Bronchial epithelial cell (primary cell): ENCODE measurements around the gene RIPK3. TPM values are rescaled to one million over a fixed set of nuclear protein-coding genes. Genes with fewer than 3 reads are reported as not detected.
A peak's percentile ranks its signal among the peaks of the same experiment; 100 is the strongest.

Experiments
- DNase-seq: peaks from one replicate; pipeline ENCODE4 v3.0.0-alpha.2; 2010; ENCODE audit warnings: low read depth
- FAIRE-seq: peaks from 2 replicates; lab custom pipeline; 2011; peaks lifted over from hg19 to GRCh38; lab: Jason Lieb, UNC
- H3K27me3 ChIP-seq: 2 replicates; pipeline ENCODE4 v1.5.1; 2011; ENCODE audit warnings: low read length; ENCODE audit not compliant: control insufficient read depth, insufficient read depth
- H3K36me3 ChIP-seq: 2 replicates; pipeline ENCODE4 v1.5.1; 2011; ENCODE audit warnings: low read length; ENCODE audit not compliant: control insufficient read depth, insufficient read depth
- H3K4me3 ChIP-seq: 2 replicates; pipeline ENCODE4 v1.5.1; 2011; ENCODE audit warnings: mild to moderate bottlenecking, low read depth, low read length, control low read depth
- total RNA-seq: library from RNA; depleted of rRNA; stranded (reverse); fragments of >200 nt; gene quantifications from 2 replicates; pipeline ENCODE4 v1.2.1, GENCODE V29; 2014
- TF ChIP-seq, protein P1 (sequence below): IDR thresholded peaks from 2 replicates; pipeline ENCODE4 v1.5.1; 2011; ENCODE audit warnings: mild to moderate bottlenecking, moderate library complexity, low read length, control low read depth, inconsistent platforms; ENCODE audit not compliant: insufficient read depth, severe bottlenecking

RIPK3 gene
- total RNA-seq, 1 donor from 2014 or later, result 2.4 TPM

DNA sequence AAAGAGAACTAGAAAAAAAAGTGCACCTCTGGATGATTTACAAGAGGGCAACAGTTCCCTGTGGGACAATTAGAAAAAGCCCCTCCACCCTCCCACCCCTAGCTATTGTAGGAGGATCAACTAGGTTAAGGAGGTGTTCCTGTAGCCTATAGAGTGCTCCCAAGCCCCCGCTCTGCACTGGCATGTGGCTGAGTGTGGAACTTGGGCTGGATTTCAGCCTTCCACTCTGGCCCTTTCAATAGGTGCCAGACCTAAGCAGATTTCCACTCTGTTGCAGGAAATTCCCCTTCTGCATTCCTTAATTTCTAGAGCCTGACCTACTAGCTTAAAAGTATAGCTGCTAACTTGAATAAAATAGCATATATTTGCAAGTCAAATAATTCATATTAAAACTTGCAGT lies 31.0 kb upstream of the RIPK3 start:
- no peak overlapping the region for H3K4me3 ChIP-seq
- H3K36me3 ChIP-seq, result peaks cover 5% of the 10 kb centered on the region
- no peak for FAIRE-seq
- no peaks in the 10 kb centered on the region for H3K27me3 ChIP-seq
- DNase-seq, result no peak
- TF ChIP-seq, protein P1, sequence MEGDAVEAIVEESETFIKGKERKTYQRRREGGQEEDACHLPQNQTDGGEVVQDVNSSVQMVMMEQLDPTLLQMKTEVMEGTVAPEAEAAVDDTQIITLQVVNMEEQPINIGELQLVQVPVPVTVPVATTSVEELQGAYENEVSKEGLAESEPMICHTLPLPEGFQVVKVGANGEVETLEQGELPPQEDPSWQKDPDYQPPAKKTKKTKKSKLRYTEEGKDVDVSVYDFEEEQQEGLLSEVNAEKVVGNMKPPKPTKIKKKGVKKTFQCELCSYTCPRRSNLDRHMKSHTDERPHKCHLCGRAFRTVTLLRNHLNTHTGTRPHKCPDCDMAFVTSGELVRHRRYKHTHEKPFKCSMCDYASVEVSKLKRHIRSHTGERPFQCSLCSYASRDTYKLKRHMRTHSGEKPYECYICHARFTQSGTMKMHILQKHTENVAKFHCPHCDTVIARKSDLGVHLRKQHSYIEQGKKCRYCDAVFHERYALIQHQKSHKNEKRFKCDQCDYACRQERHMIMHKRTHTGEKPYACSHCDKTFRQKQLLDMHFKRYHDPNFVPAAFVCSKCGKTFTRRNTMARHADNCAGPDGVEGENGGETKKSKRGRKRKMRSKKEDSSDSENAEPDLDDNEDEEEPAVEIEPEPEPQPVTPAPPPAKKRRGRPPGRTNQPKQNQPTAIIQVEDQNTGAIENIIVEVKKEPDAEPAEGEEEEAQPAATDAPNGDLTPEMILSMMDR, result no peak

DNA sequence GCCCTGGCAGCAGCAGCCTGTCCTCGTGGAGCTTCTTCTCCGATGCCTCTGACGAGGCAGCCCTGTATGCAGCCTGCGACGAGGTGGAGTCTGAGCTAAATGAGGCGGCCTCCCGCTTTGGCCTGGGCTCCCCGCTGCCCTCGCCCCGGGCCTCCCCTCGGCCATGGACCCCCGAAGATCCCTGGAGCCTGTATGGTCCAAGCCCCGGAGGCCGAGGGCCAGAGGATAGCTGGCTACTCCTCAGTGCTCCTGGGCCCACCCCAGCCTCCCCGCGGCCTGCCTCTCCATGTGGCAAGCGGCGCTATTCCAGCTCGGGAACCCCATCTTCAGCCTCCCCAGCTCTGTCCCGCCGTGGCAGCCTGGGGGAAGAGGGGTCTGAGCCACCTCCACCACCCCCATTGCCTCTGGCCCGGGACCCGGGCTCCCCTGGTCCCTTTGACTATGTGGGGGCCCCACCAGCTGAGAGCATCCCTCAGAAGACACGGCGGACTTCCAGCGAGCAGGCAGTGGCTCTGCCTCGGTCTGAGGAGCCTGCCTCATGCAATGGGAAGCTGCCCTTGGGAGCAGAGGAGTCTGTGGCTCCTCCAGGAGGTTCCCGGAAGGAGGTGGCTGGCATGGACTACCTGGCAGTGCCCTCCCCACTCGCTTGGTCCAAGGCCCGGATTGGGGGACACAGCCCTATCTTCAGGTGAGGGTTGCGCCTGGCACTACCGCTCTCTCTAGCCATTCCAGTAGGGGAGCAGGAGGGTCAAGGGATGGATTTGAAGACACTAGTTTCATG lies 30.3 kb upstream of the RIPK3 start:
- DNase-seq (no peak), FAIRE-seq (no peak)
- TF ChIP-seq, protein P1, result no peak
- Histone ChIP-seq H3K27me3 (no peaks in the 10 kb centered on the region), H3K36me3 (peaks cover 5% of the 10 kb centered on the region), H3K4me3 (no peak overlapping the region)

DNA sequence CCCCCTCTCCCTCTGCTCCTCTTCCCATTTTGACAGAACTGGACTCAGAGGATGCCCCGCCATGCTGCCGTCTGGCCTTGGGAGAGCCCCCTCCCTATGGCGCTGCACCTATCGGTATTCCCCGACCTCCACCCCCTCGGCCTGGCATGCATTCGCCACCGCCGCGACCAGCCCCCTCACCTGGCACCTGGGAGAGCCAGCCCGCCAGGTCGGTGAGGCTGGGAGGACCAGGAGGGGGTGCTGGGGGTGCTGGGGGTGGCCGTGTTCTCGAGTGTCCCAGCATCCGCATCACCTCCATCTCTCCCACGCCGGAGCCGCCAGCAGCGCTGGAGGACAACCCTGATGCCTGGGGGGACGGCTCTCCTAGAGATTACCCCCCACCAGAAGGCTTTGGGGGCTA lies 29.7 kb upstream of the RIPK3 start:
- Histone ChIP-seq H3K36me3 (peaks cover 5% of the 10 kb centered on the region), H3K27me3 (no peaks in the 10 kb centered on the region), H3K4me3 (no peak overlapping the region)
- TF ChIP-seq, protein P1, result no peak
- DNase-seq (no peak), FAIRE-seq (no peak)

DNA sequence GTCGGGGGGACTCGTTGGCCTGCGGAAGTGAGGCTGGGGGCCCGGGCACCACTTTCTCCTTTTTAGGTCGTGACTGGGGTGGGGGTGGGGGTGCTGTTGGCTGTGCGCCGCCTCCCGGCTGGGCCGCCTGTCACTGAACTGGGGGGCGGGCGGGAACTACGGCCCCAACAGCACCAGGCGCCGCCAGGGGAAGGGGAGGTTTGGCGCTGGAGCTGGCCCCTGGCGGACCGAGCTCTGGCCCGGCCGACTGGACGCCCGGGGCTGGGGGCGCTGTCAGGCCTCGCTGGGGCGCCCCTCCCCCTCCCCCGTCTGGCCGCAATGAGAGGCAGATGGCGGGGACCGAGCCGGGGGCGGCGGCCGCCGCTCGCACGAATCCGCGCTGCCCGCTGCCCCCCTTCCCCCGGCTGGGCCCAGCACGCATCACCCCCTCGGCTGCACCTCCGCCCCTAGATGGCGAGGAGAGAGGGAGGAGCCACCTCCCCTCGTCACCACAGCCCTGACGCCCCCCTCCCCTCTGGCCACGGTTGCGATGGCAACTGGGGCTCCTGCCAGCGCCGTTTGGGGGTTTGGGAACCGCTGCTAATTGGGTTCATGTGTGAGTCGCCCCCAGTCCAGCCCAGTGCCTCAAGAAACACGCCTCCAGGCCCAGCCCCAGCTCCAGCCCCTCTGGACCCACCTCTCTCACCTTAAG lies 28.9 kb upstream of the RIPK3 start:
- TF ChIP-seq, protein P1, result no peak
- H3K4me3 ChIP-seq, result peak overlapping the region; percentile 65
- no peak for FAIRE-seq
- H3K36me3 ChIP-seq, result peaks cover 5% of the 10 kb centered on the region
- no peaks in the 10 kb centered on the region for H3K27me3 ChIP-seq
- DNase-seq, result no peak

DNA sequence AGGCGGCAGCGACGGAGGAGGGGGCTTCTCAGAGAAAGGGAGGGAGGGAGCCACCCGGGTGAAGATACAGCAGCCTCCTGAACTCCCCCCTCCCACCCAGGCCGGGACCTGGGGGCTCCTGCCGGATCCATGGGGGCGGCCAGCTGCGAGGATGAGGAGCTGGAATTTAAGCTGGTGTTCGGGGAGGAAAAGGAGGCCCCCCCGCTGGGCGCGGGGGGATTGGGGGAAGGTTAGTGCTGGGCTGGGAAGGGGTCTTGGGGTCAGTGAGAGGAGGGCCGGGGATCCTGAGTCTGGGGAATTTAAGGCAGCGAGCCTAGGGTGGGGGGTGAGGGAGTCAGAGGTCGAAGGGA lies 28.4 kb upstream of the RIPK3 start:
- Histone ChIP-seq H3K4me3 (peak overlapping the region; percentile 65), H3K36me3 (peaks cover 3% of the 10 kb centered on the region), H3K27me3 (no peaks in the 10 kb centered on the region)
- FAIRE-seq (no peak), DNase-seq (no peak)
- TF ChIP-seq, protein P1, result no peak
